M059J (cell line): ENCODE measurements around the gene PITX2. TPM values are rescaled to one million over a fixed set of nuclear protein-coding genes. Genes with fewer than 3 reads are reported as not detected.

Experiments
- DNase-seq: peaks from one replicate; pipeline ENCODE4 v3.0.0-alpha.2; 2012; ENCODE audit warnings: low read depth
- total RNA-seq: library from RNA; depleted of rRNA; stranded (reverse); fragments of >200 nt; shearing (Covaris generic); gene quantifications from 2 replicates; pipeline ENCODE4 v1.2.3, GENCODE V29; 2014; rRNA removed

The PITX2 gene
- 7.8 and 15.1 TPM in 2 replicates for total RNA-seq

DNA sequence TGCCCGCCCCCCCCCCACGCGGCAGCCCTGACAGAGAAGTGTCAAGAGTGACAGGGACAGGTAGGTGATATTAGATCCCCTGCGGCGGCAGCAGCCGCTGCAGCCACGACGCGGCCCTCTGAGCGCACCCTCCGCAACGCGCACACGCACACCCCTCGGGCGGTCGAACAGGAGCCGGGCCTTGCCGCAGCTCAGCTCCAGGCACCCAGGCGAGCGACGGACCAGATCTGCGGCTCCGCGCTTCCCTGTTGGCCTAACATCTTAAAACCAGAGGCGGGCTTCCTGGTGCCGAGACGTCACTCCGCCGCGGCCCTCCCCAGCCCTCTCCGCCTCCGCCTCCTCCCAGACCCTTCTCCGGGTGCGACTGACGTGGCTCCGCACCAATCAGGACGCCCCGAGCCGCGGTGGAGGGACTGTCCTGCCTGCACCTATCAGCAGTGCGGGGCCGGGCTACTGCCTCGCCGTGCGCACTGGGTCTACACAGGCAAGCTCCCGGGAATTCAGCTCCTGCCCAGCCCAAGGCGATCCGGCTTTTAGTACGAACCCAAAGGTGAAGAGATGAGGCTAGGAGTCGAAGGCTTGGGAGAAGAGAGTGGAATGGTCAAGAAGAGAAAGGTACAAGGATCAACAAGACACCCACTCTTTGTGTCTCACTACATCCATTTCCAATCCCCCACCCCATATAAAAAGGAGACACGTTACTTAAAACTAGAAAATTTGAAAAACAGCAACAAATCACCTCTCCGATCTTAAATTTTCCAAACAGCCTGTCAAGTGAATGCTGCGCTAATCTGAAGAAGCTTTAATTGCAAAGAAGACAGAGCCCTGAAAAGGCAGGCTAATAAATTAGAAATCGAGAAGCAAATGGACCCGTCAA is at the start of gene PITX2:
Gene PITX2, minus strand, starts transcription at position 237 of the 877 bp plus-strand sequence. CDS start 617 bp downstream, outside the sequence.
- DNase-seq, result no peak

DNA sequence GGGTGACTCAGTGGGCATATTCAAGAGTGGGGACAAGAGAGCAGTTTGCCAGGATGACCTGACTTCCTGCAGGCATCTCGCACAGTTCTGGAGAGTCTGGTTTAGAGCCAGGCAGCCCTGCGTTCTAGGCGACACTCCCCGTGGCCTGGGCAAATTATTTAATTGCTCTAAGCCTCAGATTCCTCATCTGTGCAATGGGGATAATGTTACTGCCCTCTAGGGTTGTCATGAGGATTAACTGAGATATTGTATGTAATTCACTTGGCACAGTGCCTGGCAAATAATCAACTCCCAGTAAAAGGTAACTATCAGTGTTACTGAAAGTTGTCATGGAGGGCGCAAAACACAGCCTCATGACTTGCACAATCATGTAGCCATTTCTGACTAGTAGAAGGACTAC is 48.8 kb upstream of the PITX2 start:
- no peak for DNase-seq

DNA sequence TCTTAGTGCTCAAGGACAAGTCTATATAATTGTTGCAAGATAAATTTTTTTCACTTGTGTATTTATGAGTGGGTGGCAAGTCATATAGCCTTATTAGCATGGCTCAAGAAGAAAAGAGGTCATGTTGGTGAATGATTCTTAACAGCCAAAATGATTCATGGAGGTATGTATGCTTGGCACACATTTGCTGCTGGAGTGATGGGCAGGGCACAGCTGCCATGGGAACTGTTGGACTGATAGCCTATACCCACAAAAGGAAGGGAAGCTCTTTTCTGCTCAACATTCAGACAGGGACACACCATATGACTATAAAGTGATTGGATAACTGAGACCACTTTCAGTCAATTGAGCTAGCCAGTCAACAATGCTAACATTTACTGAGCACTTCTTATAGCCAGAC is 46.8 kb upstream of the PITX2 start:
- peak; percentile 67 for DNase-seq

DNA sequence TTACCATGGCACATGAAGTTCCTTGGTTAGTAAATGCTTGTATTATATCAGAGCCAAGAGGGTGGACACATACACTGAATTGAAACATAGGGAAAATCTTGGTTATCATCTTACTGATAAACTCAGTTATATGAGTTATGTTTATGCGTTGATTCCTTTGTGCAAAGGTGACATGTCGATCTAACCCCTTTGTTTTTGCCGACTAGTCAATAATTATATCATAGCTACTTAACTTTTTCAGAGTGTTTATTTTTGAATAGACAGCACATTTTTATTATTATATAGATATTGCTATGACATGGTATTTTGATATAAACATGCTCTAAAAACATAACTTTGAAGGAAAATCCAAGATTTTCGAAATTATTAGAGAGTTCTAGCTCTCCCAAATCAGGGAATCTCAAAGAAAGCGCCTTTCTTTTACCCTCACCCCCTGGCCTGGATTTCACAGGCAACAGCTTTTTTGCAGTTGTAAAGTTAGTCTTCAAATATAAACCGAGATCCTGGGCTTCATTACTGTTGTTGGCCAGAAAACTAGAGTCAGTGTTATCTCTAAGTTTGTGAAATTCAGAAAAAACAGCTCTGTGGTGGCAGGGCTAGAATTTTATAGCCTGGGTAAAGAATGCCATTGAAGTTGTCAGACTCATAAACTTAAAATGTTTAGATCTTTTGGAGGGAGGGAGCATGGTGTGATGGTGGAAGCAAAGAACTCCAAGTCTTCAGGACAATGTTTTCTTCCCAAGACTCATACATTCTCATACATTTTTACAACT is 45.8 kb upstream of the PITX2 start:
- peak; percentile 57 for DNase-seq

DNA sequence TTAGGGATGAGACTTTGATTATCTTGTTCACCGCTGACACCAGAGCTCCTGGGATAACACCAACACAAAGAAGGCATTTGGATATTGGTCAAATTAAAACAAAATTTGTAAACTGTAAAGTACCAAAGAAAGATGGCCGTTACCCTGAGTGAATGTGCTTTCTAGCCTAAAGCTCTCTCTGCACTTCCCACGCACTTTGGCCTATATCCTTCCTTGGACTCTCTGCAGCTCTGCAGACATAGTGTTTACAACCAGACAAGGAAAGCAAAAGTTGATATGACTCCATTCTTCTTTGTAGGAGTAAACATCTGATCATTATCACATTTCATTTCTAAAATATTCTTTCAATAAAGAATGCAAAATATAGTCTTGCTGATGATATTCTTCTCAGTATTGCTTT is 44.8 kb upstream of the PITX2 start:
- no peak for DNase-seq

DNA sequence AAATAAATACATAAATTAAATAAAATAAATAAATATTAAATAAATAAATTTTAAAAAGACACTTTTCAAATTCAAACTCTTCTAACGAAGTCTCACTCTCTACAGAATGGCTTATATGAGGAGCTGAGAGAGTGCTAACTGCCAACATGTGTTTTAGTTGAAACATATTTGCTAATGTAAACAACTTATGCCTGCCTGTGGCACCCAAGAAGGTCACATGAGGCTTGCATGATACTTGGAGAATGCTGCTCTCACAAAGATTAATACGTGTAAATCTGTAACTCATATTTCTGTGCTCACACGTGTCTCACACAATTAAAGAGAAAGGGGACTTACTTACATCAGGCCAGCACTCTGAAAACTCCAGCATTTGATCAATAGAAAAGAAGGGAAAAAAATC is 43.2 kb upstream of the PITX2 start:
- DNase-seq, result no peak

DNA sequence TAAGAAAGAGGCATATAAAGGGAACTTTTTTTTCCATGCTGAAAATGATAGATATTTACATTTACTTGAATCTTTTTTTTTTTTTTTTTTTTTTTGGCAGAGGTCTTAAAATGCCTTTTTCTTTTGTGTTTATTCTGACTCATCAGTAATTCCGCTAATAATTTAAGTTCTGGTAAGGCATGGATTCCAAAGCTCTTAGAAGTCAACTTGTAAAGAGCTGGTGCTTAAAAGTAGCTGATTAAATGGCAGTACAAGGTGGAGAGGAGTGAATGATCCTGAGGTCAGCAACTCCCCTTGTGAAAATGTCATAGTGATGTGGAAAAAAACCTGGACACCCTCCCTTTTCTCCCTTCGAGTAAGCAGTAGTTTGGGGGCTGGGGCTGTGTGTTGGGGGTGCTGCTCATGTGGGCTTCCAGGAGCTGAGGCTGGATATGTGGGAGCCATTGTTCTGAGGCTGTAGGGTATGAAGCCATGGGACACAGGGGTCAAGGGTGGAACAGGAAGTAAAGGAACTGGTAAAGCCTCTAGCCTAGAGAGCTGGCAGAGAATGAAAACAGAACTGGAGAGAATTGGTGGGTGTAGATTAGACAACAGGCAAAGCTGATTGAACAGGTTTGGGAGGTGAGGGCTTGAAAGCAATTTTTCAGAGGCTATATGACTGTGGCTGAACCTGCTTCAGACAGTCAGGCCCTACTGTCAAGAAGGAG is 41.0 kb upstream of the PITX2 start:
- DNase-seq, result peak; percentile 86

DNA sequence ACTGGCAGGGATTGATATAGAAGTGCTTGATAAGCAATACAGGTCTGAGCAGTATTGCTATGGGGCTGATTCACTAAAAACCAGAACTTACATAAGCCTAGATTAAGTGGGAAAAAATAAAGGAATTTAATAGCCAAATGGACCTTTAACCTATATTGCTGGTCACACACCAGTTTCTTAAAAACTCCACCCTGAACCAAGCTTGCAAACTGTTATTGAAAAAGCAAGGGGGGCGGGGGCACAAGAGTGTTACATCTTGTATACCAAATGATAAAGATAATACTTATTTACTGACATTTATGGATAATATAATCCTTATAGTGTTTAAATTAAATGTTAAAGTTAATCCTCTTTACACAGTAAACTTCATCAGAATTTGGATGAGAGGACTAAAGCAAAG is 40.3 kb upstream of the PITX2 start:
- no peak for DNase-seq

DNA sequence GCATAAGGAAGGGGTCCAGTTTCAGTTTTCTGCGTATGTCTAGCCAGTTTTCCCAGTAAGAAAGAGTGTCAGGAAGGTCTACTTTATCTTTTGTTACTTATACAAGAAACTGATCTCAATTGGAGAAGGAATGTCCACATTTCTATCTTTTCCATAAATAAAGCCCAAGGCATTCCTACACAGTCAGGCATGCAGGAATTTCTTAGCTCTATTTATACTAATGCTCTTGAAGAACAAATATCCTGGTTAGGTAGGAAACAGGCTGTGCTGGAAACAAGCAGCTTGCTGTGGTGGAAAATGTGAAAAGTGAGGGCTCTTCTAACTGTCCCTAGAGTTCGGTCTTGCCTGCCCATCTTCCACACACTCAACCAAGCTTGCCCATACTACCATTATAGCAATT is 37.9 kb upstream of the PITX2 start:
- no peak for DNase-seq

DNA sequence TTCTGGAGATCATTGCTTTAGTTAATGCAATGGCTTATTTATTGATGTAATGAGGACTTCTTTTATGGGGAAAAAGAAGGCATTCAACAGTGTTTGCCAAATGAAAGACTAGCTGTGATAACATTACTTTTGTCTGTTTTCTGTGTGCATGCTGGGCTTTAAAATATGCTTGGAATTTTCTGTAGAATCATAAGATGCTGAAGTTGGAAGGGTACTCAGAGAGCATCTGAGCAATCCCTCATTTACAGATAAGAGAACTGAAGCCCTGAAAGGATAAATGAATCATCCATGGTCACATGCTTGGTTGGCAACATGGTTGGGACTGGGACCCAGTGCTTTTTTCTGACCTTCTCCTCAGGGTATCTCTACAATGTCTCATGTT is 31.4 kb upstream of the PITX2 start:
- peak; percentile 49 for DNase-seq

DNA sequence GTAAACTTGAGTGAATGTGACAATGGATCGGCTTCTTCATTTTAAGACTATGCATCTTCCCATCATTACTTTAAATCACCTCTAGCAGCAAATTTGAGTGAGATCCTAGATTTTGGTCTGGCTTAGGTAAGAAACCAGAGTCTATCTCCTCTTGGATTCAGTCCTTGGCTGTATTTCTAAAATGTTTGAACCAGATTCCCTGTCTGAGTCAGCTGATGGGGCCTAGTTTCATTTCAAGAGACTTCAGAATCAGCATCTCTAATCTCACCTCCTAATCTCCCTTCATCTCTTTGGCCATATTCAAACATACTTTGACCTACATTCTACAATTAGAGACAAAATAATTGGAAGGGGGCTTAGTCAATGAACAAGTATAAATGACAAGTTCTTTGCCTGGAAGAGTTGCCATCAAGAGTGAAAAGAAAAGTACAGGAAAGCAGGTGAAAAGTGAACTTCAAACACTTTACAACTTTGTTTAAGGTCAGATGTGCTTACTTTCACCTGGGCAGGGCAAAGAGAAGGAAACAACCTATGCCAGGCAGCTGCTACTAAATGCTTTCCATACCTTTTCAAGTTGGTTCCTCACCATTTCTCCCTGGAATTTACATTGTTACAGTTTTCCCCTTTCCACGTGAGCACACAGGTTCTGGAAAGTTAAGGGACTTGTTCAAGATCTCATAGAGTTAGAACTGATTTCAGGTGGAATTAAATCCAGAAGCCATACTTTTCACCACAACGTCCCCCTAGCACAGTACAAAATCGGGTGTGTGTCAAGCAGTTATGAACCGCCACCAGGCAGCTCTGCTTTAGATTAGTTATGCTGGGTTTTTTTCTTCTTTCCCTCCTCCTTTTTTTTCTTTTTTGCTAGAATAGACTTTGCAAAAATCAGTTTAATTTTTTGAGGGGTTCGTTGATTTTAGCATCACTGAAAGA is 30.7 kb upstream of the PITX2 start:
- no peak for DNase-seq

DNA sequence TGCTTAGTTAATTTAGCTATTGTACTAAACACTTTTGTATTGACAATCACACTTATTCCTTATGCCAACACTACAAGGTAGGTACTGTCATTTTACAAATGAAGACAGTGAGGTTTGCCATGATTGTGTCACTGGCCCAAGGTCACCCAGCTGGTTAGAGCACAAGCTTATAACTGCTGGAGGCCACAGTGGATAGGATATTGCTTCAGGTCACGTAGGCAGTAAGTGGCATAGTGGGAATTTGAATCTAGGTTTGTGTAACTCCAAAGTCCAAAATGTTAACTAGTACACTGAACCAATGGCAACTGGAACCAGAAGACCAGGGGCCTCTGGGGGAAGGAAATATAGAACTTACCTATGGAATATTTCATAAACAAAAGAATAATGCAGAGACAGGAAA is 21.1 kb upstream of the PITX2 start:
- no peak for DNase-seq

DNA sequence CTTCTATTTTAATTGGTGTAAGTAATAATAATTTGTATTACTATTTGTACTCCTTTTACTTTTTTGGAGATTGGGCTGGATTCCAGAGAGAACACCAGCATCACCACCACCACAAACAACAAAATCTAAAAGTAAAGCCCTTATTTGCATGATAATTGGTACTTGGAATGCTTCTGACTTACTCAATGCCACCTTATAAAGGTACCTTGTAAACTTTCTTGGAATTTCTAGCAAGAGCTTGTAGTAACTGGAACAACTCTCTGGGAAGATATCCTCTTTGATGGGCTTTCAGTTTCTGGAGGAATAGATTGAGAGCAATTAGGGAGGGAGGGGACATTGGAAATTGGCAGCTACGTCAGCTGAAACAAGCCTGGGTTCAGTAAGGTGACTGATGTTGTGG is 20.2 kb upstream of the PITX2 start:
- DNase-seq, result no peak

DNA sequence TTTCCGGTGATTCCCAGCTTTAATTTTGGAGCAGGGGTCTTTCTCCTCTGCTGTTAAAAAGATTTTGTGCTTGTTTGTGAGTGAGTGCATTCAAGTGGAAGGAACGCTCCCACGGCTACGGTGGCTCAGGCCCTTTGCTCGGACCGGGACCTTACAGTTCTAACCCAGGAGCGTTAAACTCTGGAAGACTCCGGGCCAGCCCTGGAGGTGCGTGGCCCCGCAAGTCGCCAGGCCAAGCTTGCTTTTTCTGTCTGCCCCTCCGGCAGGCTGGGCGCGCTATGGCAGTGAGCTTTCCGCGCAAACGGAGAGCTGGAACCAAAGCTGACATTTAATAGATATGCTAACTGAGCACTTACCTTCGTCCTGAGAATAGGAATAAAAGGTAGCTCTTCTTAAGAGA is 18.3 kb upstream of the PITX2 start:
- no peak for DNase-seq

DNA sequence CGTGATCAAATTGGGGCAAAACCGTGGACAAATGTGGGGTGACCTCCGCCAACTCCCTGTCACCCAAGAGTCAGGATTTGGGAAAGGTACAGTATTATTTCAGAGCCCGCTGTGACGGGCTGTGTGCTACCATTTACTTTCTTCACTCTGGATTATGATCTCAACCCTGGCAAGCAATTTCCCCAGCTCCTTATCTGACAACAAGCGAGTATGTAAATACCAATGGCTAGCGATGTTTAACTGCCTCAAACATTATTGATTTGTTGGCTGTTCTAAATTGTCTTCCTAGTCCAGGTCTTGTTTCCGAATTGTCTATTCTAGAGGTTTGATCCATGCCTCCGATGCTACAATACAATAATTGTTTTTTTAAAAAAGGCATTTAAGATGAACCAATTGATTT is 17.7 kb upstream of the PITX2 start:
- DNase-seq, result no peak

DNA sequence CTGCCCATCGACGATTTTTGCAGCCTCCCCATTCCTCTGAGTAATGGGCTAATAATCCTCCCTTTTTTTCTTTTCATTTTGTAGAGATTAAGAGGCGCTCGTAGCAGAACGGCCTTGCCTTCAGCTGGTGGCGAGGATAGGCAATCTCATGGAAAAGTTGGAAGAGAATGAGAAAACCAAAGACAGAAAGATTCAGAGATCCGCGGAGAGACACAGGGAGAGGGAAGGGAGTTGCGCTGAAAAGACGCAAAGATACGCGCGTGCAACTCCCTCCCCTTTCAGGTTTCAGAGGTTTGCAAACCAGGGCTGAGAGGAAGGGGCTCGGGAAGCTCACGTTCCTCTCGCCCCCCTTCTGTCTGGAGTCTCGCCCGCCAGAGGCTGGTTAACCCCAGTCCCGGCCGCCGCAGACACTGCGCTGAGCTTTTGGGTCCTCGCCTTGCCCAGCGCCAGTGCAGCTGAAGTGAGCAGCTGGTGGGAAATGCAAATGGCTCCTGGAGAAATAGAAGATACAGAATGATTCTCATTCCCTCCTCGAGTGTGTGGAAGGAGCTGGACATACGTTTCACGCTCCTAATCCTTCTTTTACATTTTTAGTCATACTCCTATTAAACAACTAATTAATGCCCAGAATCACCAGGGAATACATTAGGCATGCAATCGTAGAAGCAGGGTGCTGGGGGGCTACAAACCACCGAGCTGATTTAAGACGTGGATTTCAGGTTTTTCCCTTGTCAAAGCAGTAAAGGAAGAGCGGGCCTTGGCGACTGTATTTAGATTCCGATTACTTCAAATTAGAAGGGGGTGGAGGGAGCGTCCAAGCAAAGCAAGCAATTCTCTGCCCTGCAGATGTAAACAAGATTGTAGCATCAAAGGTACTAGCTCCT is 16.6 kb upstream of the PITX2 start:
- no peak for DNase-seq

DNA sequence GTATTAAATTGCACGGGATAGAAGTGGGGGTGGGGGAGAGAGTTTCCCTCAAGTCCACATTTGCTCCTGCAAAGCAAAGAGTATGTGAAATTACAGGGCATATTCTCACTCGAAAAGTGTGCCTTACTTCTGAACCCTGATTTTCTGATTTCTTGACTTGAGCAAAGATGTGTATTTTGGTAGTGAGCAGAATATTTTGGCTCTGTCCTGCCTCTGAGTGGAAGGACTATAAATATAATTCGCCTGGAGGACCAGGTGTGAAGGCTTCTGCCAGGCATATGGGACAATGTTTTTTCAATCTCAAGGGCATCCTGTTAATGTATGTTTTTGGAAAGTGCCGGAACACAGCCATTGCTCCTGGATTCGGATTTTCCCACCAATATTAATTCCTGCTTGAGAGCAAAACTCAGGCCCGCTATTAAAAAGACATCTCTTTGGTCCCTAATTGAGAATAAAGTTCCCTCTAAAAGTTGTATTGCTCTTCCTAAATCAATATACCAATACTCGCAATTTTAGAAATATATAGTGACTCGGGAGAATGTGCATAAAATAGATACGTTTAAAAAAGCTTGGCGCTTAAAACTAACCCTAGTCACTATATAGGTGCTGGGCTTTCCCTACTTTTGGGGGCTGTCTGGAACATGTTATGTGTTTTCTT is 15.3 kb upstream of the PITX2 start:
- no peak for DNase-seq

DNA sequence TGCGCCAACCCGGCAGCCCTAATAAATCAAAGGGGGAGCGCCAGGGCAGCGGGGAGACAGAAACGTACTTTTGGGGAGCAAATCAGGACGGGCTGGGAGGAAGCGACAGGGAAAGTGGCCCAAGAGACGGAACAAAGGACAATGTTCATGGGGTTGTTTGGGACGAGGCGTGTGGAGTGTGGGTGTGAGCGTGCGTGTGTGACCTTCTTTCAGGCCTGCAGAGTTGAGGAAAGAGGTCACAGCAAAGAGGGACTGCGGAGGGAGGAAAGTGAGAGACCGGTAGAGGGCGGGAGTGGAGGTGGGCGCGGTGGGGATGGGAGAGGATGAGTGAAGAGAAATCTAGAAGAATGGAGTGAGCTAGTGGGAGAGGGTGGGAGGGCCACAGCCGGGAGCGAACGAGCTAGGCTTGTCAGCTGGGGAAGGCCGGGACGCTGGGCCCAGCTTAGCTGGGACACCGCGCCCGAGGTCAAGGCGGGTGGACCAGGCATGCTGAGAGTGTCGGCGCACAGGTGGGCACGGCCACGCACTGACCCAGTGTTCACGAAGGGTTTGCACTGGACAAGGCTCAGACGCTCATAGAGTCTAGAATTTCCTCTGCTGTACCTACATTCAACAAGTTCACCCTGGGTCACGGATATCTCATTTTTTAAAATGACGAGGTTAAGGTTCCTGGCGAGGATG is 14.7 kb upstream of the PITX2 start:
- no peak for DNase-seq
